GM23338 (cell line): ENCODE results near the gene ATG9B. TPM values are rescaled to one million over a fixed set of nuclear protein-coding genes. Genes with fewer than 3 reads are reported as not detected.
A peak's percentile ranks its signal among the peaks of the same experiment; 100 is the strongest.

Source experiments
- ATAC-seq: fragments of 200-7000 bp; cut with Tn5 transposase; 3 replicates; pipeline ENCODE4 v1.9.1; 2020
- DNase-seq: peaks from one replicate; pipeline ENCODE4 v3.0.0-alpha.2; 2015; ENCODE audit warnings: low spot score
- H2AFZ ChIP-seq: fragments of 200-600 bp; sonication (generic); 2 replicates; pipeline ENCODE4 v1.8.0; 2016; ENCODE audit warnings: antibody characterized with exemption, mild to moderate bottlenecking, moderate library complexity
- H3F3A ChIP-seq: fragments of 200-600 bp; sonication (generic); replicated peaks from 2 replicates; pipeline ENCODE4 v1.8.0; 2017; ENCODE audit warnings: antibody characterized with exemption, mixed run types, low read depth
- H3K27ac ChIP-seq: fragments of 200-600 bp; sonication (generic); 2 replicates; pipeline ENCODE4 v1.6.1; 2016; ENCODE audit warnings: low read depth
- H3K27me3 ChIP-seq: fragments of 200-600 bp; sonication (generic); 2 replicates; pipeline ENCODE4 v1.8.0; 2016; ENCODE audit warnings: mild to moderate bottlenecking, mixed run types, moderate library complexity; ENCODE audit not compliant: insufficient read depth
- H3K36me3 ChIP-seq: fragments of 200-600 bp; sonication (generic); 2 replicates; pipeline ENCODE4 v1.8.0; 2016; ENCODE audit warnings: mild to moderate bottlenecking; ENCODE audit not compliant: insufficient read depth
- H3K4me1 ChIP-seq: fragments of 200-600 bp; sonication (generic); 2 replicates; pipeline ENCODE4 v1.8.0; 2016; ENCODE audit warnings: mild to moderate bottlenecking, moderate library complexity; ENCODE audit not compliant: insufficient read depth
- H3K4me2 ChIP-seq: fragments of 200-600 bp; sonication (generic); 2 replicates; pipeline ENCODE4 v1.7.1; 2017; ENCODE audit warnings: mixed run types
- H3K4me3 ChIP-seq: fragments of 200-600 bp; sonication (generic); 2 replicates; pipeline ENCODE4 v1.6.1; 2016; ENCODE audit warnings: mixed run types
- H3K79me2 ChIP-seq: fragments of 200-600 bp; sonication (generic); replicated peaks from 2 replicates; pipeline ENCODE4 v1.8.0; 2017; ENCODE audit warnings: mild to moderate bottlenecking; ENCODE audit not compliant: insufficient read depth
- H3K9me2 ChIP-seq: fragments of 200-600 bp; sonication (generic); 2 replicates; pipeline ENCODE4 v1.8.0; 2017; ENCODE audit not compliant: insufficient read depth
- H4K20me1 ChIP-seq: fragments of 200-600 bp; sonication (generic); replicated peaks from 2 replicates; pipeline ENCODE4 v1.8.0; 2017; ENCODE audit warnings: mild to moderate bottlenecking; ENCODE audit not compliant: insufficient read depth
- H3K27ac Mint-ChIP-seq: 2 replicates; pipeline ENCODE4 v1.8.0; 2020; ENCODE audit warnings: inconsistent platforms, mild to moderate bottlenecking, moderate library complexity, mixed read lengths
- H3K27me3 Mint-ChIP-seq: 3 replicates; pipeline ENCODE4 v1.8.0; 2022; ENCODE audit warnings: low read depth, mild to moderate bottlenecking, moderate library complexity, mixed read lengths, inconsistent platforms; ENCODE audit not compliant: insufficient read depth, poor library complexity
- H3K36me3 Mint-ChIP-seq: 3 replicates; pipeline ENCODE4 v1.8.0; 2021; ENCODE audit warnings: low read depth, mild to moderate bottlenecking, inconsistent platforms, moderate library complexity, mixed read lengths
- H3K4me1 Mint-ChIP-seq: 3 replicates; pipeline ENCODE4 v1.8.0; 2020; ENCODE audit warnings: mild to moderate bottlenecking, inconsistent platforms, mixed read lengths
- H3K4me3 Mint-ChIP-seq: 3 replicates; pipeline ENCODE4 v1.8.0; 2021; ENCODE audit warnings: moderate library complexity, mild to moderate bottlenecking, inconsistent platforms, mixed read lengths
- H3K9me3 Mint-ChIP-seq: 3 replicates; pipeline ENCODE4 v1.8.0; 2020; ENCODE audit warnings: moderate library complexity, mild to moderate bottlenecking, inconsistent platforms, mixed read lengths
- CTCF ChIP-seq, 2 experiments: fragments of 200-600 bp in 1 of 2; sonication (generic) in 1 of 2; conservative IDR thresholded peaks; 2 replicates each; pipeline versions ENCODE4 v1.5.1 to v1.6.1; 2016 to 2017; ENCODE audit warnings: antibody characterized with exemption in 2 of 2, low read depth in 2 of 2, mild to moderate bottlenecking in 2 of 2, moderate library complexity in 1 of 2
- EZH2phosphoT487 ChIP-seq: fragments of 200-600 bp; sonication (generic); IDR thresholded peaks from one replicate; pipeline ENCODE4 v1.8.1; 2018; ENCODE audit warnings: antibody characterized with exemption; ENCODE audit not compliant: unreplicated experiment
- JUNB ChIP-seq: IDR thresholded peaks from one replicate; pipeline ENCODE4 v1.6.1; 2016; ENCODE audit warnings: antibody characterized with exemption; ENCODE audit not compliant: unreplicated experiment
- NANOG ChIP-seq: IDR thresholded peaks from 2 replicates; pipeline ENCODE4 v1.6.1; 2016; ENCODE audit warnings: antibody characterized with exemption, borderline replicate concordance
- POLR2AphosphoS5 ChIP-seq: IDR thresholded peaks from 2 replicates; pipeline ENCODE4 v1.6.1; 2016; ENCODE audit warnings: antibody characterized with exemption, low read depth
- REST ChIP-seq: IDR thresholded peaks from one replicate; pipeline ENCODE4 v1.6.1; 2018; ENCODE audit warnings: antibody characterized with exemption; ENCODE audit not compliant: unreplicated experiment
- STAT1 ChIP-seq: IDR thresholded peaks from one replicate; pipeline ENCODE4 v1.6.1; 2016; ENCODE audit warnings: antibody characterized with exemption; ENCODE audit not compliant: unreplicated experiment
- ZNF114 ChIP-seq: fragments of 250-450 bp; sonication (Bioruptor Pico); IDR thresholded peaks from 2 replicates; pipeline ENCODE4 v1.5.0; 2020; ENCODE audit warnings: mild to moderate bottlenecking, moderate library complexity
- ZNF331 ChIP-seq: fragments of 250-450 bp; sonication (Bioruptor Pico); IDR thresholded peaks from 2 replicates; pipeline ENCODE4 v1.5.0; 2020; ENCODE audit warnings: low read depth, mild to moderate bottlenecking, moderate library complexity
- polyA plus RNA-seq: library from polyadenylated mRNA; unstranded; fragments of >200 nt; fragmentation: Nextera tagmentation; extraction: Ambion mirVana; gene quantifications from 2 replicates; pipeline ENCODE4 v1.2.1, GENCODE V29; 2016
- total RNA-seq: library from RNA; depleted of rRNA; stranded (reverse); fragments of >200 nt; shearing (Covaris generic); gene quantifications from 2 replicates; pipeline ENCODE4 v1.2.3, GENCODE V29; 2014

Gene ATG9B
- total and polyA plus RNA-seq, 2 experiments from 2014 or later = 1.2 to 3.4 TPM

- no peaks in the 10 kb centered on the region for H3F3A ChIP-seq
- no peaks in the 10 kb centered on the region for H3K36me3 ChIP-seq
- no peaks in the 10 kb centered on the region for H3K79me2 ChIP-seq
- ATAC-seq (peak; percentile 17), DNase-seq (peak; percentile 83)
- H3K4me1 Mint-ChIP-seq = peaks cover 43% of the 10 kb centered on the region
- H3K27ac Mint-ChIP-seq = no peak overlapping the region
- no peak overlapping the region for H3K27ac ChIP-seq
- no peaks in the 10 kb centered on the region for H4K20me1 ChIP-seq
- peaks cover 46% of the 10 kb centered on the region for H3K27me3 ChIP-seq
- peaks cover 35% of the 10 kb centered on the region for H3K27me3 Mint-ChIP-seq
- H3K4me2 ChIP-seq = peak overlapping the region; percentile 98
- peak overlapping the region; percentile 27; the same call in 1 of the 3 replicates for H3K4me3 Mint-ChIP-seq
- H3K4me1 ChIP-seq = peaks cover 34% of the 10 kb centered on the region
- H3K4me3 ChIP-seq = no peak overlapping the region
- no peaks in the 10 kb centered on the region; the same call in 2 of the 3 replicates for H3K36me3 Mint-ChIP-seq
- no peak overlapping the region for H2AFZ ChIP-seq
- TF ChIP-seq ZNF114 (CRISPR knock-in tag) = no peak
- no peak for TF ChIP-seq EZH2phosphoT487
- no peak for TF ChIP-seq POLR2AphosphoS5
- peak; percentile 35 to 61; a peak in 3 of 4 replicates for TF ChIP-seq CTCF (conservative IDR thresholded peaks at IDR 0.05; ENCODE audit: low read depth in 2 of 2)
- peaks cover 3% of the 10 kb centered on the region; the same call in 2 of the 3 replicates for H3K9me3 Mint-ChIP-seq
- no peaks in the 10 kb centered on the region for H3K9me2 ChIP-seq
Measured at GRCh38 chr7:150980663-150981062, 43.6 kb downstream of the ATG9B start.

GRCh38 chr7:150979713-150980390 is 44.4 kb downstream of the ATG9B start:
- no peak for DNase-seq
- Histone ChIP-seq H3K4me1 (peaks cover 39% of the 10 kb centered on the region), H3K36me3 (no peaks in the 10 kb centered on the region), H2AFZ (no peak overlapping the region), H3K79me2 (no peaks in the 10 kb centered on the region), H3K4me3 (peak overlapping the region; percentile 69), H3F3A (no peaks in the 10 kb centered on the region), H3K27me3 (peaks cover 51% of the 10 kb centered on the region), H4K20me1 (no peaks in the 10 kb centered on the region), H3K9me2 (no peaks in the 10 kb centered on the region), H3K4me2 (peak overlapping the region; percentile 98), H3K27ac (no peak overlapping the region)
- Mint-ChIP-seq H3K4me1 (peaks cover 48% of the 10 kb centered on the region), H3K36me3 (no peaks in the 10 kb centered on the region; the same call in 2 of the 3 replicates), H3K27ac (no peak overlapping the region), H3K27me3 (peaks cover 35% of the 10 kb centered on the region), H3K9me3 (peaks cover 3% of the 10 kb centered on the region; the same call in 2 of the 3 replicates), H3K4me3 (peak overlapping the region; percentile 55)
- no peak for ATAC-seq
- TF ChIP-seq CTCF (conservative IDR thresholded peaks at IDR 0.05; ENCODE audit: low read depth in 2 of 2) (no peak), ZNF331 (CRISPR knock-in tag) (no peak), ZNF114 (CRISPR knock-in tag) (no peak), NANOG (no peak), JUNB (no peak), POLR2AphosphoS5 (no peak), REST (no peak), STAT1 (no peak)
